Thoracic aorta (tissue), 2 donors: Measurements from ENCODE around the gene LMBR1. TPM values are rescaled to one million over a fixed set of nuclear protein-coding genes. Genes with fewer than 3 reads are reported as not detected.

Source experiments
- ATAC-seq: fragments of 150-250 bp; one replicate; pipeline ENCODE4 v1.8.0; 2017; ENCODE audit warnings: low read depth; ENCODE audit not compliant: insufficient number of reproducible peaks, low FRiP score
- DNase-seq: peaks from one replicate; pipeline ENCODE4 v3.0.0-alpha.2; 2020; ENCODE audit warnings: low spot score
- H3K27ac ChIP-seq, 2 donors: fragments of 200-600 bp; sonication (generic); 1 replicate in 1 of 2; 2 replicates in 1 of 2; pipeline ENCODE4 v1.5.1; 2016; ENCODE audit warnings: mild to moderate bottlenecking in 2 of 2, moderate library complexity in 2 of 2
- H3K27me3 ChIP-seq: fragments of 200-600 bp; sonication (generic); replicated peaks from 2 replicates; pipeline ENCODE4 v1.6.0; 2016; ENCODE audit warnings: mild to moderate bottlenecking; ENCODE audit not compliant: insufficient read depth
- H3K36me3 ChIP-seq: fragments of 200-600 bp; sonication (generic); one replicate; pipeline ENCODE4 v1.5.1; 2016
- H3K4me1 ChIP-seq, 2 donors: fragments of 200-600 bp; sonication (generic); 1 replicate in 1 of 2; 2 replicates in 1 of 2; pipeline versions ENCODE4 v1.5.1 to v1.6.0; 2016; ENCODE audit warnings: low read depth in 2 of 2, mild to moderate bottlenecking in 1 of 2; ENCODE audit not compliant: control insufficient read depth in 1 of 2
- H3K4me3 ChIP-seq: fragments of 200-600 bp; sonication (generic); 2 replicates; pipeline ENCODE4 v1.5.1; 2016; ENCODE audit warnings: mild to moderate bottlenecking
- H3K9me3 ChIP-seq: fragments of 200-600 bp; sonication (generic); 2 replicates; pipeline ENCODE4 v1.5.1; 2016
- total RNA-seq, 2 donors: library from RNA; depleted of rRNA; stranded (reverse); fragments of >200 nt; gene quantifications; one replicate each; pipeline versions ENCODE4 v1.1.0 to v1.2.3, GENCODE V29; 2016
- TF ChIP-seq, protein P1 (sequence below): fragments of 200-600 bp; sonication (generic); IDR thresholded peaks from one replicate; pipeline ENCODE4 v1.5.1; 2019; ENCODE audit warnings: antibody characterized with exemption

Gene LMBR1
- total RNA-seq, 2 donors from 2014 or later, result 54.3 to 56.6 TPM

DNA sequence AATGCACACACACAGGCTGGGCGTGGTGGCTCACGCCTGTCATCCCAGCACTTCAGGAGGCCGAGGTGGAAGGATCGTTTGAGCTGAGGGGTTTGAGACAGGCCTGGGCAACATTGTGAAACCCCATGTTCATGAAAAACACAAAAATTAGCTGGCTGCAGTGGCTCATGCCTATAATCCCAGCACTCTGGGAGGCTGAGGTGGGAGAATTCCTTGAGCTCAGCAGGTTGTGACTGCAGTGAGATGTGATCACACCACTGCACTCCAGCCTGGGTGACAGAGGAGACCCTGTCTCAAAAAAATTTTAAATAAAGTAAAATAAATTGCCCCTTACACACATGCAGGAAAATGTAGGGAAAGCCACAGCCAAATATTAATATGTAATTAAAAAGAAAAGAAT lies 208.3 kb downstream of the LMBR1 start:
- ATAC-seq, result no peak
- no peak for DNase-seq
- Histone ChIP-seq H3K9me3 (no peaks in the 10 kb centered on the region), H3K36me3 (peaks cover 4% of the 10 kb centered on the region), H3K27me3 (no peaks in the 10 kb centered on the region), H3K4me1 (no peaks in the 10 kb centered on the region), H3K4me3 (no peak overlapping the region), H3K27ac (no peak overlapping the region)
- TF ChIP-seq, protein P1, sequence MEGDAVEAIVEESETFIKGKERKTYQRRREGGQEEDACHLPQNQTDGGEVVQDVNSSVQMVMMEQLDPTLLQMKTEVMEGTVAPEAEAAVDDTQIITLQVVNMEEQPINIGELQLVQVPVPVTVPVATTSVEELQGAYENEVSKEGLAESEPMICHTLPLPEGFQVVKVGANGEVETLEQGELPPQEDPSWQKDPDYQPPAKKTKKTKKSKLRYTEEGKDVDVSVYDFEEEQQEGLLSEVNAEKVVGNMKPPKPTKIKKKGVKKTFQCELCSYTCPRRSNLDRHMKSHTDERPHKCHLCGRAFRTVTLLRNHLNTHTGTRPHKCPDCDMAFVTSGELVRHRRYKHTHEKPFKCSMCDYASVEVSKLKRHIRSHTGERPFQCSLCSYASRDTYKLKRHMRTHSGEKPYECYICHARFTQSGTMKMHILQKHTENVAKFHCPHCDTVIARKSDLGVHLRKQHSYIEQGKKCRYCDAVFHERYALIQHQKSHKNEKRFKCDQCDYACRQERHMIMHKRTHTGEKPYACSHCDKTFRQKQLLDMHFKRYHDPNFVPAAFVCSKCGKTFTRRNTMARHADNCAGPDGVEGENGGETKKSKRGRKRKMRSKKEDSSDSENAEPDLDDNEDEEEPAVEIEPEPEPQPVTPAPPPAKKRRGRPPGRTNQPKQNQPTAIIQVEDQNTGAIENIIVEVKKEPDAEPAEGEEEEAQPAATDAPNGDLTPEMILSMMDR, result no peak

DNA sequence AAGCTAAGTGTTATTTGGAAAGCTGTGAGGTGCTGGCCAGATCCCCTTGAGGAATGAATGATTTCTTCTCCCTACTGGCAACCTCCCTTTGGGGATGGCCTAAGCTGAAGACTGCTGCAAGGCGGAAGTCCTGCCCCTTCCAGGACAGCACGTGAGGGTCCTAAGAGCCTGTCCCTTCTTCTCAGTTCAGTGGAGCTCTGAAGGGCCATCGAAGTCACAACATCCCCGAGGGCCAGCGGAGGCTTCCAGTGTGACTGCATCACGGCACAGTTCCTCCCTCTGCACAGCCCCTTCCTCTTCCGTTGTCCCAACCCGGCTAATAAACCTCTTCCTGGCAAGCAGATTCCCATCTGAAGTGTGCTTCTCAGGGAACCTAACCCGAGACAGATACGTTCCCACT lies 208.7 kb downstream of the LMBR1 start:
- ATAC-seq (no peak), DNase-seq (no peak)
- Histone ChIP-seq H3K36me3 (peaks cover 5% of the 10 kb centered on the region), H3K27me3 (no peaks in the 10 kb centered on the region), H3K4me3 (no peak overlapping the region), H3K4me1 (no peaks in the 10 kb centered on the region), H3K27ac (no peak overlapping the region), H3K9me3 (no peaks in the 10 kb centered on the region)
- TF ChIP-seq, protein P1, result no peak

DNA sequence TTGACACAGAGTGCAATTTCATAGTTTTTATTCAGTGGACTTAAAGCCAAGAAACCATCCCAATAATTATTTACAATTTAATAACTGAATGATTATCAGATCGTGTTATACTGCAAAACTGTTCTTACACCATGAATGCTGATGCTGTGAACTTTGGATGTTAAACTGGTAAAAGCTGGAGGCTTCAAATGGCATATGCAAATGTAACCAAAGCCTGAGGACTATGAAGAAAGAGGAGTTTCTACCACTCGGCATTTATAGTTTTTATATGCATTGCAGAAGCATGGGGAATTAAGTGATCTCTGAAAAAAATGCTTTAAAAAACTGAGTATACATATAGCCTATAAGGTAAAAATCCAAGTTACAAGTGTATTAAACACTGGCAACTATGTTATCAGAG lies 210.1 kb downstream of the LMBR1 start:
- no peaks in the 10 kb centered on the region for H3K27me3 ChIP-seq
- ATAC-seq, result no peak
- no peaks in the 10 kb centered on the region for H3K4me1 ChIP-seq
- no peak overlapping the region for H3K27ac ChIP-seq
- TF ChIP-seq, protein P1, result no peak
- H3K9me3 ChIP-seq, result no peaks in the 10 kb centered on the region
- peaks cover 18% of the 10 kb centered on the region for H3K36me3 ChIP-seq
- H3K4me3 ChIP-seq, result no peak overlapping the region
- DNase-seq, result no peak

DNA sequence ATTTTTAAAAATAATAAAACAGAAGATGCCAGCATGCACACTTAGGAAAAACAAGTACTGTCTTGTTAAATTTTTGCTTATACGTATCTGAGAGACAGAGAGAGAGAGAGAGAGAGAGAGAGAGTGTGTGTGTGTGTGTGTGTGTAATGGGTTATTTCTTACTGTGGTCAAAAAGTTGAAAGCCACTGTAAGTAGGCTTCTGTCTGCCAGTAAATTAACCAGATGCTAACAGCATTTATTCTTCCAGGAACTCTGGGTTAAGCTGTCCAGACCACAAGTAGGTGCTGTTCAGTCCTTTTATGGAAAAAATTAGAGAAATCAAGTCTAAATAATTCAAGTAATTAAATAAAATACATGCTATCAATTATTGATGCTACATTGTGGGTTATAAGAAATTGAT lies 212.7 kb downstream of the LMBR1 start:
- TF ChIP-seq, protein P1, result no peak
- H3K4me3 ChIP-seq, result no peak overlapping the region
- H3K4me1 ChIP-seq, result no peaks in the 10 kb centered on the region
- peaks cover 29% of the 10 kb centered on the region for H3K36me3 ChIP-seq
- no peak overlapping the region for H3K27ac ChIP-seq
- no peaks in the 10 kb centered on the region for H3K9me3 ChIP-seq
- H3K27me3 ChIP-seq, result no peaks in the 10 kb centered on the region
- DNase-seq (no peak), ATAC-seq (no peak)

DNA sequence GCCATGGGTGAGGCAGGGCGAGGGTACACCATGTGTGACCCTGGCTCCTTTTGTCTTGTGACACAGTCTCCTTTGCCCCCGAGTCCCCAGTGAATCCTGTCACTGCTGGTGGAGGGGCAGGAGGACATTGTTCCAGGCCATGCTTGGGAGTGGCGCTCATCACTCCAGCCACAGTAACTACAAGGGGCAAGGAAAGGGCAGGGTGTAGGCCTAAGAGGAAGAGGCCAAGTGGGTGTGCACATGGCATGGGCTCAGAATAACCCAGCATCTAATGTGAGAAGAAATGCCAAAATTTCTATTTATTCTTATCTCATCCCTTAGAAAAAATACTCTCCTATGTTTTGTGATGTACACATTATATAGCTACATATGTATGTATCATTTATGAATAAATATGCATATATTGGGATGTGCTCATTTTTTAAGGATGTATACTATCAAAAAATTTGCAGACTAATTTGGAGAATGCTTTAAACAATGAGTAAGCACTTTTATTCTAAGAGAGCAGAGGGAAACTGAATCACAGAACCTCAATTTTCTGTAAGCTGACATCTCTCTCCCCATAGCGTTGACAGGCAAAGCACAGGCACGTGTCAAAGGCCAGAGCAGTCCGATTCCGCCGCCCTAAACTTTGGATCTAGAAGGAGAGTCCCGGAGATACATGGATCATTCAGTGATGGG lies 215.5 kb downstream of the LMBR1 start:
- Histone ChIP-seq H3K4me1 (no peaks in the 10 kb centered on the region), H3K36me3 (peaks cover 25% of the 10 kb centered on the region), H3K9me3 (no peaks in the 10 kb centered on the region), H3K27me3 (no peaks in the 10 kb centered on the region), H3K4me3 (no peak overlapping the region), H3K27ac (no peak overlapping the region)
- no peak for DNase-seq
- ATAC-seq, result no peak
- TF ChIP-seq, protein P1, result no peak
